ENCODE measurements around the gene APBA1. TPM values are rescaled to one million over a fixed set of nuclear protein-coding genes. Genes with fewer than 3 reads are reported as not detected.

APBA1 gene
- polyA plus RNA-seq, 3 donors: 1.6 TPM; not detected in 2

- H3K4me3 ChIP-seq (replicated peaks in 1 of 3; ENCODE audit: low read depth in 2 of 3, low read length in 3 of 3): no peak overlapping the region
- Mint-ChIP-seq H3K27me3 (ENCODE audit: low read depth in 3 of 3) (peaks cover 0 to 3% (median 2%) of the 10 kb centered on the region in 3 donors), H3K4me3 (no peak overlapping the region), H3K9me3 (no peaks in the 10 kb centered on the region), H3K36me3 (no peaks in the 10 kb centered on the region), H3K4me1 (no peaks in the 10 kb centered on the region), H3K27ac (peak overlapping the region in 1 of 7 donors; percentile 31)
- no peak for TF ChIP-seq CTCF (IDR thresholded peaks at IDR 0.05)
- H3K36me3 ChIP-seq (replicated peaks in 1 of 2; ENCODE audit: control insufficient read depth in 1 of 2, insufficient read depth in 2 of 2, low read length in 2 of 2): no peaks in the 10 kb centered on the region
- H3K9me3 ChIP-seq (replicated peaks in 1 of 2; ENCODE audit: control insufficient read depth in 1 of 2, insufficient read depth in 1 of 2, low read length in 2 of 2): no peaks in the 10 kb centered on the region
- H4K20me1 ChIP-seq (ENCODE audit: insufficient read depth, low read length): no peaks in the 10 kb centered on the region
- intact Hi-C loops (cut with micrococcal nuclease): no loop called here
- H3K4me1 ChIP-seq (ENCODE audit: control insufficient read depth in 1 of 2, insufficient read depth in 2 of 2, low read length in 2 of 2): no peaks in the 10 kb centered on the region
- no peaks in the 10 kb centered on the region for H3K79me2 ChIP-seq (ENCODE audit: insufficient read depth, low read length)
- H3K27ac ChIP-seq (ENCODE audit: low read depth in 1 of 2, low read length in 2 of 2): no peak overlapping the region
- WGBS (ENCODE audit: insufficient coverage): 76% methylated on average over 2 of the region's 6 CpGs
- H3K4me2 ChIP-seq (replicated peaks; ENCODE audit: extremely low read depth, low read length, poor library complexity, severe bottlenecking): no peak overlapping the region
- H3K9ac ChIP-seq (ENCODE audit: insufficient read depth, low read length, poor library complexity, severe bottlenecking): no peak overlapping the region
- no peaks in the 10 kb centered on the region for H3K27me3 ChIP-seq (ENCODE audit: control insufficient read depth in 2 of 2, insufficient read depth in 2 of 2, low read length in 2 of 2)
- no peak overlapping the region for H2AFZ ChIP-seq (ENCODE audit: insufficient read depth, low read depth, low read length, poor library complexity, severe bottlenecking)
- DNase-seq: no peak
These were observed 291.9 kb downstream of the APBA1 start for GRCh38 chr9:69380301-69380700.

GRCh38 chr9:69379270-69379982 is 292.7 kb downstream of the APBA1 start:
- Histone ChIP-seq H2AFZ (ENCODE audit: insufficient read depth, low read depth, low read length, poor library complexity, severe bottlenecking) (no peak overlapping the region), H3K79me2 (ENCODE audit: insufficient read depth, low read length) (no peaks in the 10 kb centered on the region), H3K4me2 (replicated peaks; ENCODE audit: extremely low read depth, low read length, poor library complexity, severe bottlenecking) (no peak overlapping the region), H3K4me1 (ENCODE audit: control insufficient read depth in 1 of 2, insufficient read depth in 2 of 2, low read length in 2 of 2) (no peaks in the 10 kb centered on the region), H3K27me3 (ENCODE audit: control insufficient read depth in 2 of 2, insufficient read depth in 2 of 2, low read length in 2 of 2) (no peaks in the 10 kb centered on the region), H3K9me3 (replicated peaks in 1 of 2; ENCODE audit: control insufficient read depth in 1 of 2, insufficient read depth in 1 of 2, low read length in 2 of 2) (no peaks in the 10 kb centered on the region), H3K27ac (ENCODE audit: low read depth in 1 of 2, low read length in 2 of 2) (no peak overlapping the region), H4K20me1 (ENCODE audit: insufficient read depth, low read length) (no peaks in the 10 kb centered on the region), H3K4me3 (replicated peaks in 1 of 3; ENCODE audit: low read depth in 2 of 3, low read length in 3 of 3) (no peak overlapping the region), H3K9ac (ENCODE audit: insufficient read depth, low read length, poor library complexity, severe bottlenecking) (no peak overlapping the region), H3K36me3 (replicated peaks in 1 of 2; ENCODE audit: control insufficient read depth in 1 of 2, insufficient read depth in 2 of 2, low read length in 2 of 2) (no peaks in the 10 kb centered on the region)
- TF ChIP-seq CTCF (IDR thresholded peaks at IDR 0.05): no peak
- no peaks in the 10 kb centered on the region for H3K4me1 Mint-ChIP-seq
- H3K36me3 Mint-ChIP-seq: no peaks in the 10 kb centered on the region
- no CpG with 5 or more reads among the region's 9 CpGs for WGBS (ENCODE audit: insufficient coverage)
- H3K27ac Mint-ChIP-seq: no peak overlapping the region
- no peak for DNase-seq
- intact Hi-C loops (cut with micrococcal nuclease): no loop called here
- no peaks in the 10 kb centered on the region for H3K9me3 Mint-ChIP-seq
- peaks cover 0 to 3% (median 2%) of the 10 kb centered on the region in 3 donors for H3K27me3 Mint-ChIP-seq (ENCODE audit: low read depth in 3 of 3)
- H3K4me3 Mint-ChIP-seq: no peak overlapping the region
